Stimulated activated CD4-positive, alpha-beta T cell treated with anti-CD3 and anti-CD28 coated beads, Interleukin-1b, Interleukin-23, amount 100 ng/mL, for 24 hours (primary cell): ENCODE measurements around the gene SAMD4B.
A peak's percentile ranks its signal among the peaks of the same experiment; 100 is the strongest.
"Not testable (repeated sequence)": the region's sequence is repeated elsewhere in the genome, so short reads cannot be mapped to it uniquely, and the experiment has no call there.

Source experiments
- DNase-seq, 4 experiments: peaks; one replicate each; pipeline ENCODE4 v3.0.0-alpha.2; 2020; ENCODE audit warnings: low read depth in 4 of 4, low spot score in 1 of 4

The SAMD4B gene

GRCh38 chr19:39341719-39342604, at the start of gene SAMD4B:
Gene SAMD4B (plus strand): TSS chr19:39342421. CDS start chr19:39356894, 14,473 bp downstream.
- peak; percentile 96 to 99 (median 98) for DNase-seq

DNA sequence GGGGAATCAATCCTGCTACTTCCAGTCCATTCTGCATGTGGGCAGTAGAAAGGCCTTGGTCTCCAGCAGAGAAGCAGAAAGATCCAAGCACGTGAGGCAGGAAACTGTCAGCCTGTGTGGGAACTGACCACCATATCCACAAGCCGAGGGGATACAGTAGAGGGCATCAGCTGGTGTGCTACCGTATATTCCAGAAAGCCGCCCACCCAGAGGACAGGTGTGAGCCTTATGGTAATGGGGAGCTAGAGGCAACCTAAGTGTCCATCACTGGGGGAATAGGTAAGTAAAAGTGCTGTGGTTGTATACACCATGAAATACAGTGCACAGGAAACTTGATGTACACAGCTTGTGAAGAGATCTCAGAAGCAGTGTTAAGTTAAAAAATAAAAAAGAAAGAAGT, 48.8 kb upstream of the SAMD4B start:
- no peak for DNase-seq

- DNase-seq: no peak
Observed at GRCh38 chr19:39296055-39296645, 46.1 kb upstream of the SAMD4B start, which contains the start of gene IFNL1. Gene IFNL1 (plus strand): TSS chr19:39296407. CDS start chr19:39296422, 15 bp downstream.

DNA sequence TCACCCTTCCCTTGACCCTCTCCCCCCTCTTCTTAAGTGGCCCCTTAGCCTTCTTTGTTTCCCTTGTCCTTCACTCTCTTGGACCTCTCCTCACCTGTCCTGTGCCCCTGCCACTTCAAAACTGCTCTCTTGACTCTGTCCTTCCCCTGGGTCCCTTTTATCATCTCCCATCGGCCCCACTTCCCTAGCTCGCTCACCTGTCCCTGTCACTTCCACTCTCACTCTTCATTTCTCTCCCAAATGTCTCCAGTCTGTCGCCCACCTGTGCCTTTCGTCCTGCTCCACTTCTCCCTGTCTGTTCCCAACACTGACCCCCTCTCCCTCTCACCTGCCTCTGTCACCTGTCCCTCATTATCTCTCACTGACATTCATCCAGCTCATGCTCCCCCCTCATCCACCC, 45.3 kb upstream of the SAMD4B start:
- no peak for DNase-seq

DNA sequence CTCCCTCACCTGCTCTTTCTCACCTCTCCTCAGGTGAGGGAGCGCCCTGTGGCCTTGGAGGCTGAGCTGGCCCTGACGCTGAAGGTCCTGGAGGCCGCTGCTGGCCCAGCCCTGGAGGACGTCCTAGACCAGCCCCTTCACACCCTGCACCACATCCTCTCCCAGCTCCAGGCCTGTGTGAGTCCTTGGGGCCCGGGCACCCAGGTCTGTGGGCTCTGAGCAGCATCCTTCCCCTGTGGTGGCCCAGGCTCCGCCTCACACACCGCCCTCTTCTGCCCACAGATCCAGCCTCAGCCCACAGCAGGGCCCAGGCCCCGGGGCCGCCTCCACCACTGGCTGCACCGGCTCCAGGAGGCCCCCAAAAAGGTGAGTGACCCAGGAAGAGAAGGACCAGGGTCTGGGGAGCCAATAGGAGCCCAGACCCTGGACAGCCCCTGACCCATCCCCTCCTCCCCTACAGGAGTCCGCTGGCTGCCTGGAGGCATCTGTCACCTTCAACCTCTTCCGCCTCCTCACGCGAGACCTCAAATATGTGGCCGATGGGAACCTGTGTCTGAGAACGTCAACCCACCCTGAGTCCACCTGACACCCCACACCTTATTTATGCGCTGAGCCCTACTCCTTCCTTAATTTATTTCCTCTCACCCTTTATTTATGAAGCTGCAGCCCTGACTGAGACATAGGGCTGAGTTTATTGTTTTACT, 44.1 kb upstream of the SAMD4B start:
- DNase-seq: no peak

DNA sequence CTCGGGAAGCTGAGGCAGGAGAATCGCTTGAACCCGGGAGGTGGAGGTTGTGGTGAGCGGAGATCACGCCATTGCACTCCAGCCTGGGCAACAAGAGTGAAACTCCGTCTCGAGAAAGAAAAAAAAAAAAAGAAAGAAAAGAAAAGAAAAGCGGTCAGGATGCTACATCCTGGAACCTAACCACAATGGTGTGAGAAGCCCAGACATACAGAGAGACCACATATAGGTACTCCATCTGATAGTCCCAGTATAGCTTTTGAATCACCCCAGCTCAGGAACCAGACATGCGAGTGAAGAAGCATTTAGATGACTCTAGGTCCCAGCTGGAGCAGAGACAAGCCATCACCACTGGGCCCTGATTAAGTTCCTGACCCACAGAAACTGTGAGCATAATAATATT, 42.8 kb upstream of the SAMD4B start:
- no peak for DNase-seq

DNA sequence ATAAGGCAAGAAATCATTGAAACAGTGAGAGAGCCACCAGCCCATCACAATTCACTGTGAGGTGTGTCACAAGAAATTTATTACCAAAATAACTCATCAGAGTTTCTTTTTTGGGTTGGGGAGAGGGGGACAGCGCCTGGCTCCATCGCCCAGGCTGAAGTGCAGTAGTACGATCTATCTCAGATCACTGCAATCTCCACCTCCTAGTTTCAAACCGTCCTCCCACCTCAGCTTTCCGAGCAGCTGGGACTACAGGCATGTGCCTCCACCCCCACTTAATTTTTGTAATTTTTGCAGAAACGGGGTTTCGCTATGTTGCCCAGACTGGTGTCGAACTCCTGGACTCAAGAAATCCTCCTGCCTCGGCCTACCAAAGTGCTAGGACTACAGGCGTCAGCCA, 42.4 kb upstream of the SAMD4B start:
- no peak for DNase-seq

- DNase-seq: no peak
Observed at GRCh38 chr19:39301021-39301420, 41.2 kb upstream of the SAMD4B start.

- no peak for DNase-seq
Observed at GRCh38 chr19:39301562-39301961, 40.7 kb upstream of the SAMD4B start.

DNA sequence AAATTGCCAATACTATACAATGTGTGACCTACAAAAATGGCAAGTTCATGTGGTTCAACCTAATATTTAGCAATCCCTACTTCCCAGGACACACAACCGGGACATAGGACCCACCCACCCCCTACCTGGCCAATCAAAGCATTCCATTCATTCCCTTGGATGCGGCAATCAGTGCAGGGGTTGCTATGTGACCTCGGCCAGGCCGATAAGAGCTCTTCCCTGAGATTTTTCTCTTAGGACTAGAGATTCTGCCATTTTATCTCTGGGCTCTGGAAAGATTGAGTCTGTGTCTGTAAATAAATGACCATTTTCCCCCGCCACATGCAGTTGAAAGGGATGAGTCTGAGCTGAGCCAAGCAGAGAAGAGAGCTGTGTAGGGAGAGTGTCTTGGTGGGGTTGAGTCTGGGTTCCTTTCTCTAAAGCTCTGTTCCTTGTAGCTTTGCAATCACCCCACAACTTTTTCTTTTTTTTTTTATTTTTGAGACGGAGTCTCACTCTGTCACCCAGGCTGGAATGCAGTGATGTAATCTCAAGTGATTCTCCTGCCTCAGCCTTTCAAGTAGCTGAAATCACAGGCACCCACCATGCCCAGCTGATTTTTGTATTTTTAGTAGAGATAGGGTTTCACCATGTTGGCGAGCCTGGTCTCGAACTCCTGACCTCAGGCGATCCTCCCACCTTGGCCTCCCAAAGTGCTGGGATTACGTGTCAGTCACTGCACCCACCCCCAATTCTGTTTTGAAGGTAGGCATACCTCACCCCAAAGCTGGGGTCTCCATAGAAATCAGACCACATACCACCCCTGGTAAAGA, 38.6 kb upstream of the SAMD4B start:
- DNase-seq: no peak

DNA sequence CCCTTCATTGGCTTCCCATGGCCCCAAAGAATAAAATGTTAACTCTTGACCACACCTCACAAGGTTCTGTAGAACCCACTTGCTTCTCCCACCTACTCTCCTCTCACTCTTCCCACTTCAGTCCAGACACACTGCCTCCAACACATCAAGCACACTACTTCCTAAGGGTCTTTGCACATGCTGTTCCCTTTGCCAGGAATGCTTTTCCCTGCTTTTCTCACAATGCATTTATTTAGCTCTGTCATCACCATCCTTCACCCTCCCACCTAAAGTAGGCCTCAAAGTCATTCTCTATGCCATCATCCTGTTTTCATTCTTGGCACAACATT, 38.1 kb upstream of the SAMD4B start:
- DNase-seq: no peak

GRCh38 chr19:39304701-39305571, 37.3 kb upstream of the SAMD4B start:
- DNase-seq: no peak

GRCh38 chr19:39306075-39306474, 36.1 kb upstream of the SAMD4B start:
- DNase-seq: no peak

- DNase-seq: no peak
Observed at GRCh38 chr19:39307046-39307821, 35.0 kb upstream of the SAMD4B start.

- DNase-seq: no peak
Observed at GRCh38 chr19:39307822-39308530, 34.2 kb upstream of the SAMD4B start.

DNA sequence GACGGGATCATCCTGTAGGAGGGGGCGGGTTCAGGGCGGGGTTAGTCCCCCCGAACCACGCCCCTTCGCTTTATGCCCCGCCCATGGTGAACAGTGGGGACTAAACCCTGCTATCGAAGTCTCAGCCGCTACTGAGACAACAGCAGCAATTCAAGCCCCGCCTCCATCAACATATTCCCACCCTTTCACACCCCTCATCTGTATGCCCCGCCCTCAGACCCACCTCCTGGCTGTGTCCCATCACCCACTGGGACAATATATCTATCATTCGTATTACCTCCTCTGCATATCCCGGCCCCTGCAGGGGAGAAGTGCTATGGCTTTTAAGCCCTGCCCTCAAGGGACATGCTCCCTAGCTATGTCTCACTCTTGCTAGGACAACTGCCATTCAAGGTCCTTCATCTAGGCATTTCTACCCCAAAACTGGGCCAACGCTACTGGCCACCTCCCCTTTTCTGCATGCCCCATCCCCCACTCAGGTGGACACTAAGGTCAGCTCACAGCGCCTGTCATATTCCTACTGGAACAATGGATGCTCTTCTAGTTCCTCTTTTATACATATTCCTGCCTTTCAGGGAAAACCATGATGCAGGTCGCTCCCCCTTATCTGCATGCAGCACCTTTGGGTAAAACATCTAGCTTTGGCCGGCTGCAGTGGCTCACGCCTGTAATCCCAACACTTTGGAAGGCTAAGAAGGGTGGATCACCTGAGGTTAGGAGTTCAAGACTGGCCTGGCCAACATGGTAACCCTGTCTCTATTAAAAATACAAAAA, 33.5 kb upstream of the SAMD4B start:
- no peak for DNase-seq

DNA sequence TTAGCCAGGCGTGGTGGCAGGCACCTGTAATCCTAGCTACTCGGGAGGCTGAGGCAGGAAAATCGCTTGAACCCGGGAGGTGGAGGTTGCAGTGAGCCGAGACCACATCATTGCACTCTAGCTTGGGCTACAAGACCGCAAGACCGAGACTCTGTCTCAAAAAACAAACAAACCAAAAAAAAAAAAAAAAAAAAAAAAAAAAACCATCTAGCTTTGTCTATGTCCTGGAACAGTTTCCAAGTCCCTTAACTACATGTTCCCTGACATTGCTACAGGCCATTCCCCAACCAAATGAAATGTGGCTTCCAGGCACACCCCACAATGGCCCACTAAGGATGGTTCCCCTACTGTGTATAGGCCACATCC, 32.9 kb upstream of the SAMD4B start:
- not testable (repeated sequence) for DNase-seq
